Panc1 (cell line): Measurements from ENCODE around the gene ARHGAP31. TPM values are rescaled to one million over a fixed set of nuclear protein-coding genes. Genes with fewer than 3 reads are reported as not detected.

ENCODE experiments used
- ATAC-seq: fragments of 200-7000 bp; cut with Tn5 transposase; 2 replicates; pipeline ENCODE4 v1.9.1; 2020; ENCODE audit warnings: mild to moderate bottlenecking, moderate library complexity
- BruUV-seq: library from RNA; stranded (reverse); fragments of 400-500 nt; replicated peaks from 2 replicates; lab custom pipeline; 2021; lab: Mats Ljungman, UMichigan
- CTCF ChIA-PET: fragments of 300-600 bp; sonication (Branson Sonifier 250); formaldehyde crosslinking; loops from one replicate; lab custom pipeline; 2022; ENCODE audit warnings: antibody characterized with exemption; lab: Charles Lee
- POLR2A ChIA-PET: fragments of 300-600 bp; sonication (Branson Sonifier 250); formaldehyde crosslinking; loops from one replicate; lab custom pipeline; 2022; ENCODE audit warnings: antibody characterized with exemption; lab: Charles Lee
- DNase-seq: peaks from one replicate; pipeline ENCODE4 v3.0.0-alpha.2; 2010; ENCODE audit warnings: low read depth, low spot score
- H3K27ac ChIP-seq: 2 replicates; pipeline ENCODE4 v1.5.1; 2011; ENCODE audit warnings: mild to moderate bottlenecking, low read length, inconsistent platforms
- H3K27me3 ChIP-seq: fragments of 200-500 bp; sonication (Bioruptor generic); 2 replicates; pipeline ENCODE4 v1.6.0; 2014; ENCODE audit warnings: low read length, inconsistent platforms; ENCODE audit not compliant: control insufficient read depth, insufficient read depth
- H3K36me3 ChIP-seq: fragments of 200-500 bp; sonication (Bioruptor generic); 2 replicates; pipeline ENCODE4 v1.5.1; 2014; ENCODE audit warnings: inconsistent platforms, mild to moderate bottlenecking, low read length, moderate library complexity; ENCODE audit not compliant: control insufficient read depth, insufficient read depth
- H3K4me1 ChIP-seq: 2 replicates; pipeline ENCODE4 v1.5.1; 2011; ENCODE audit warnings: inconsistent platforms, mild to moderate bottlenecking, low read length, moderate library complexity; ENCODE audit not compliant: control insufficient read depth, insufficient read depth
- H3K4me3 ChIP-seq, 2 experiments: 2 replicates each; pipeline ENCODE4 v1.5.1; 2011 to 2012; ENCODE audit warnings: low read depth in 2 of 2, low read length in 2 of 2, mild to moderate bottlenecking in 2 of 2, inconsistent platforms in 1 of 2, moderate library complexity in 1 of 2
- H3K9me3 ChIP-seq: fragments of 200-500 bp; sonication (Bioruptor generic); 2 replicates; pipeline ENCODE4 v1.5.1; 2014; ENCODE audit warnings: low read depth, mild to moderate bottlenecking, inconsistent platforms, low read length, moderate library complexity; ENCODE audit not compliant: control insufficient read depth, insufficient read depth
- POLR2AphosphoS5 ChIP-seq: IDR thresholded peaks from 2 replicates; pipeline ENCODE4 v1.6.1; 2012; ENCODE audit warnings: mild to moderate bottlenecking, low read depth, low read length, moderate library complexity
- SIN3A ChIP-seq: IDR thresholded peaks from 2 replicates; pipeline ENCODE4 v1.6.1; 2012; ENCODE audit warnings: low read depth, mild to moderate bottlenecking, low read length, moderate library complexity, borderline replicate concordance; ENCODE audit not compliant: insufficient read depth
- TCF7L2 ChIP-seq: IDR thresholded peaks from 2 replicates; pipeline ENCODE4 v1.6.1; 2011; ENCODE audit warnings: mild to moderate bottlenecking, low read depth, low read length, inconsistent platforms
- in situ Hi-C: cut with HindIII; loops from 2 replicates; pipeline ENCODE4 v1.10.0; 2016; ENCODE audit warnings: low sequenced_read_pairs, low pct_unique_long_range_greater_than_20kb
- intact Hi-C: fragments of 100-400 bp; cut with micrococcal nuclease; formaldehyde crosslinking; loops from one replicate; pipeline ENCODE4 v1.10.0; 2022; ENCODE audit not compliant: unreplicated experiment
- total RNA-seq: library from RNA; stranded (reverse); gene quantifications from one replicate; pipeline ENCODE4 v1.2.1, GENCODE V29; 2021; ENCODE audit not compliant: unreplicated experiment
- TF ChIP-seq, protein P1 (sequence below): fragments of 450-650 bp; IDR thresholded peaks from 2 replicates; pipeline ENCODE4 v1.5.1; 2017; ENCODE audit warnings: mild to moderate bottlenecking
- TF ChIP-seq, protein P2 (sequence below), 2 experiments: IDR thresholded peaks; 2 replicates each; pipeline ENCODE4 v1.6.1; 2011 to 2012; ENCODE audit warnings: low read depth in 2 of 2, control low read depth in 1 of 2, low read length in 1 of 2, mild to moderate bottlenecking in 1 of 2, moderate library complexity in 1 of 2; ENCODE audit not compliant: insufficient read depth in 1 of 2

The ARHGAP31 gene
- total RNA-seq, 1 experiment from 2014 or later, result 7.6 TPM

DNA sequence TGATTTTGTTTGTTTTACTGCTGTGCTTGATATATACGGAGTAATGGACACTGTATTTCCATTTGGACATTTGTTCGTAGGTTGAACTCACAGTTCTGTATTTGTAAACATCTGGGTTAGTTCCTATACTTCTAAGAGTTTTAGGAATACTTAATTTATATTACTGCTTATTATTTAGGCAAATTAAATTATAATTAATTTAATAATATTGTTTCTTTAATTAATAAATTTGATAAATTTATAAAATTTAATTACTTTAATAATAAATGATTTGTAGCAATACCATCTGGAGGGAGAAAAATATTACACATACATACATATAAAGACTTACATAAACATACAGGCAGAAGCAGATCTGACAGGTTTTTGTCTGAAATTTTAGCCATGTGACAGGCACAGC is 39.0 kb upstream of the ARHGAP31 start:
- BruUV-seq, result no TSS peak
- peaks cover 2% of the 10 kb centered on the region; the same call in 1 of the 2 replicates for H3K27me3 ChIP-seq
- in situ Hi-C loops (no loop called here), intact Hi-C loops (no loop called here)
- ATAC-seq (no peak), DNase-seq (no peak)
- ChIA-PET POLR2A (no interaction called here), CTCF (no interaction called here)
- no peak overlapping the region for H3K27ac ChIP-seq
- no peaks in the 10 kb centered on the region for H3K4me1 ChIP-seq
- no peak for TF ChIP-seq SIN3A
- TF ChIP-seq, protein P1, sequence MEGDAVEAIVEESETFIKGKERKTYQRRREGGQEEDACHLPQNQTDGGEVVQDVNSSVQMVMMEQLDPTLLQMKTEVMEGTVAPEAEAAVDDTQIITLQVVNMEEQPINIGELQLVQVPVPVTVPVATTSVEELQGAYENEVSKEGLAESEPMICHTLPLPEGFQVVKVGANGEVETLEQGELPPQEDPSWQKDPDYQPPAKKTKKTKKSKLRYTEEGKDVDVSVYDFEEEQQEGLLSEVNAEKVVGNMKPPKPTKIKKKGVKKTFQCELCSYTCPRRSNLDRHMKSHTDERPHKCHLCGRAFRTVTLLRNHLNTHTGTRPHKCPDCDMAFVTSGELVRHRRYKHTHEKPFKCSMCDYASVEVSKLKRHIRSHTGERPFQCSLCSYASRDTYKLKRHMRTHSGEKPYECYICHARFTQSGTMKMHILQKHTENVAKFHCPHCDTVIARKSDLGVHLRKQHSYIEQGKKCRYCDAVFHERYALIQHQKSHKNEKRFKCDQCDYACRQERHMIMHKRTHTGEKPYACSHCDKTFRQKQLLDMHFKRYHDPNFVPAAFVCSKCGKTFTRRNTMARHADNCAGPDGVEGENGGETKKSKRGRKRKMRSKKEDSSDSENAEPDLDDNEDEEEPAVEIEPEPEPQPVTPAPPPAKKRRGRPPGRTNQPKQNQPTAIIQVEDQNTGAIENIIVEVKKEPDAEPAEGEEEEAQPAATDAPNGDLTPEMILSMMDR, result no peak
- TF ChIP-seq TCF7L2, result no peak
- TF ChIP-seq, protein P2, sequence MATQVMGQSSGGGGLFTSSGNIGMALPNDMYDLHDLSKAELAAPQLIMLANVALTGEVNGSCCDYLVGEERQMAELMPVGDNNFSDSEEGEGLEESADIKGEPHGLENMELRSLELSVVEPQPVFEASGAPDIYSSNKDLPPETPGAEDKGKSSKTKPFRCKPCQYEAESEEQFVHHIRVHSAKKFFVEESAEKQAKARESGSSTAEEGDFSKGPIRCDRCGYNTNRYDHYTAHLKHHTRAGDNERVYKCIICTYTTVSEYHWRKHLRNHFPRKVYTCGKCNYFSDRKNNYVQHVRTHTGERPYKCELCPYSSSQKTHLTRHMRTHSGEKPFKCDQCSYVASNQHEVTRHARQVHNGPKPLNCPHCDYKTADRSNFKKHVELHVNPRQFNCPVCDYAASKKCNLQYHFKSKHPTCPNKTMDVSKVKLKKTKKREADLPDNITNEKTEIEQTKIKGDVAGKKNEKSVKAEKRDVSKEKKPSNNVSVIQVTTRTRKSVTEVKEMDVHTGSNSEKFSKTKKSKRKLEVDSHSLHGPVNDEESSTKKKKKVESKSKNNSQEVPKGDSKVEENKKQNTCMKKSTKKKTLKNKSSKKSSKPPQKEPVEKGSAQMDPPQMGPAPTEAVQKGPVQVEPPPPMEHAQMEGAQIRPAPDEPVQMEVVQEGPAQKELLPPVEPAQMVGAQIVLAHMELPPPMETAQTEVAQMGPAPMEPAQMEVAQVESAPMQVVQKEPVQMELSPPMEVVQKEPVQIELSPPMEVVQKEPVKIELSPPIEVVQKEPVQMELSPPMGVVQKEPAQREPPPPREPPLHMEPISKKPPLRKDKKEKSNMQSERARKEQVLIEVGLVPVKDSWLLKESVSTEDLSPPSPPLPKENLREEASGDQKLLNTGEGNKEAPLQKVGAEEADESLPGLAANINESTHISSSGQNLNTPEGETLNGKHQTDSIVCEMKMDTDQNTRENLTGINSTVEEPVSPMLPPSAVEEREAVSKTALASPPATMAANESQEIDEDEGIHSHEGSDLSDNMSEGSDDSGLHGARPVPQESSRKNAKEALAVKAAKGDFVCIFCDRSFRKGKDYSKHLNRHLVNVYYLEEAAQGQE (IDR thresholded peaks at IDR 0.05; ENCODE audit: insufficient read depth in 1 of 2, low read depth in 2 of 2, low read length in 1 of 2), result no peak
- no peak for TF ChIP-seq POLR2AphosphoS5
- no peaks in the 10 kb centered on the region for H3K36me3 ChIP-seq
- H3K9me3 ChIP-seq, result no peaks in the 10 kb centered on the region
- H3K4me3 ChIP-seq, result no peak overlapping the region

DNA sequence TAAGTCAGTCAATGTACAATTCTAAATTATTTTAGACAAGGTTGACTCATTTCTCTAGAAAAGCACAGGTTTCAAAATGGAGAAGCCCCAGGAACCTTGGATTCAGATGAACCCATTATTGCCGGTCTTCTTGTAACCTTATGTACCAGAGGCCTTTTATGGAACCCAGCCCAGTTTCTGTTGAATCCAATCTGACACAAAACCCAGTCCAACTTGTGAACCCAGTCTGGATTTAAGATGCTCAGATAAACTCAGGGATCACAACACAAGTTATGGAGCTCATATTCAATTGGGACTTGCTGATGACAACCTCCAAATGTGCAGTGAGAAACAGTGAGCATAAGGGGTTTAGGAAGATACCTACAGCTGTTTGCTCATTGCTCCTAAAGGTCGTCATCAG is 37.1 kb upstream of the ARHGAP31 start:
- no peak for TF ChIP-seq SIN3A
- in situ Hi-C loops (no loop called here), intact Hi-C loops (no loop called here)
- BruUV-seq, result no TSS peak
- ChIA-PET CTCF (no interaction called here), POLR2A (no interaction called here)
- DNase-seq (no peak), ATAC-seq (no peak)
- no peak overlapping the region for H3K4me3 ChIP-seq
- H3K27ac ChIP-seq, result no peak overlapping the region
- no peaks in the 10 kb centered on the region for H3K9me3 ChIP-seq
- H3K36me3 ChIP-seq, result no peaks in the 10 kb centered on the region
- no peaks in the 10 kb centered on the region for H3K4me1 ChIP-seq
- peaks cover 5% of the 10 kb centered on the region; the same call in 1 of the 2 replicates for H3K27me3 ChIP-seq

DNA sequence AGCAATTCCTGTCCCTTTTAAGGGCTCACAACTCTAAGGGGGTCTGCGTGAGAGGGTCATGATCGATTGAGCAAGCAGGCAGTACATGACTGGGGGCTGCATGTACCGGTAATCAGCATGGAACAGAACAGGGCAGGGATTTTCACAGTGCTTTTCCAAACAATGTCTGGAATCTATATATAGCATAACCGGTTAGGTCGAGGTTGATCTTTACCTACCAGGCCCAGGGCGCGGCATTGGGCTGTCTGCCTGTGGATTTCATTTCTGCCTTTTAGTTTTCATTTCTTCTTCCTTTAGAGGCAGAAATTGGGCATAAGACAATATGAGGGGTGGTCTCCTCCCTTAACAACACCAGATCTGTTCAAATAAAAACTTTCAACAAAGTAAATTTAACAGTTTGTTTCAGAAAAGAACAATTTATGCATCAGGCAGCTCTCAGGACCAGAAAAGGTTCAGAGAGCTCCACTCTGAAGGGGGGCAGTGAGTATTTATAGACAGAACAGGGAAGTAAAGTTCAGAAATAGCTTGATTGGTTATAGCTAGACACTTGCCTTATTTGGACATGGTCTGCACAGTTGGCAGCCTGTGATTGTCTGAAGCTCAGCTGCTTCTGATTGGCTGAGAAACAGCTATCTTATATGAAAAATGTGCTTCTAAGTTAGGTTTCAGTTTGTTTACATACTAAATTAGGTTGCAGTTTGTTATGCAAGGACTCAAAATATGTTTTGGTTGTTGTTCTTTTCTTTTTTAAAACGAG is 36.4 kb upstream of the ARHGAP31 start:
- Histone ChIP-seq H3K9me3 (no peaks in the 10 kb centered on the region), H3K27ac (no peak overlapping the region), H3K36me3 (no peaks in the 10 kb centered on the region), H3K4me3 (no peak overlapping the region), H3K4me1 (no peaks in the 10 kb centered on the region), H3K27me3 (peaks cover 5% of the 10 kb centered on the region; the same call in 1 of the 2 replicates)
- DNase-seq (no peak), ATAC-seq (no peak)
- CTCF ChIA-PET, result no interaction called here
- in situ Hi-C loops, result no loop called here
- BruUV-seq, result no TSS peak
- intact Hi-C loops, result no loop called here
- POLR2A ChIA-PET, result no interaction called here
- TF ChIP-seq TCF7L2, result no peak
- TF ChIP-seq, protein P2 (IDR thresholded peaks at IDR 0.05; ENCODE audit: insufficient read depth in 1 of 2, low read depth in 2 of 2, low read length in 1 of 2), result no peak
- TF ChIP-seq, protein P1, result no peak
- TF ChIP-seq SIN3A, result no peak
- no peak for TF ChIP-seq POLR2AphosphoS5
